Endothelial cell of umbilical vein (primary cell): Measurements from ENCODE around the gene SCAF1. TPM values are rescaled to one million over a fixed set of nuclear protein-coding genes. Genes with fewer than 3 reads are reported as not detected.

Experiments
- BruUV-seq: library from RNA; stranded (reverse); fragments of 400-500 nt; replicated peaks from 2 replicates; lab custom pipeline; 2021; lab: Mats Ljungman, UMichigan
- CTCF ChIA-PET: fragments of 300-600, 350-600 bp; sonication (Branson Sonifier 250); formaldehyde crosslinking; loops from one replicate; lab custom pipeline; 2021; ENCODE audit warnings: antibody characterized with exemption, inconsistent platforms; lab: Charles Lee
- POLR2A ChIA-PET: fragments of 300-600, 350-600 bp; sonication (Branson Sonifier 250); formaldehyde crosslinking; loops from one replicate; lab custom pipeline; 2021; ENCODE audit warnings: antibody characterized with exemption, inconsistent platforms; lab: Charles Lee
- DNase-seq: peaks from one replicate; pipeline ENCODE4 v3.0.0-alpha.2; 2011; ENCODE audit warnings: low read depth, low spot score
- FAIRE-seq: peaks from 2 replicates; lab custom pipeline; 2011; peaks lifted over from hg19 to GRCh38; lab: Jason Lieb, UNC
- H2AFZ ChIP-seq: 2 replicates; pipeline ENCODE4 v1.6.0; 2012; ENCODE audit warnings: low read depth, low read length, control low read depth, inconsistent platforms
- H3K27ac ChIP-seq: 2 replicates; pipeline ENCODE4 v1.5.1; 2011; ENCODE audit warnings: low read depth, mild to moderate bottlenecking, control low read depth, low read length, moderate library complexity; ENCODE audit not compliant: insufficient read depth
- H3K27me3 ChIP-seq, 2 experiments: 2 replicates each; pipeline versions ENCODE4 v1.6.0 to v1.6.1; 2011; ENCODE audit warnings: low read length in 2 of 2, mixed read lengths in 1 of 2; ENCODE audit not compliant: control insufficient read depth in 2 of 2, insufficient read depth in 2 of 2
- H3K36me3 ChIP-seq, 2 experiments: 2 replicates in 1 of 2; 3 replicates in 1 of 2; pipeline ENCODE4 v1.5.1; 2011; ENCODE audit warnings: low read length in 2 of 2, mild to moderate bottlenecking in 1 of 2, moderate library complexity in 1 of 2; ENCODE audit not compliant: control insufficient read depth in 2 of 2, insufficient read depth in 2 of 2; ENCODE audit errors: extremely low read depth in 1 of 2
- H3K4me1 ChIP-seq: 3 replicates; pipeline ENCODE4 v1.5.1; 2011; ENCODE audit warnings: mild to moderate bottlenecking, low read length; ENCODE audit not compliant: control insufficient read depth, insufficient read depth; ENCODE audit errors: extremely low read depth
- H3K4me2 ChIP-seq: 2 replicates; pipeline ENCODE4 v1.6.1; 2011; ENCODE audit warnings: low read length, control low read depth, mixed read lengths; ENCODE audit not compliant: insufficient read depth
- H3K4me3 ChIP-seq, 3 experiments: fragments of 200-600 bp in 1 of 3; sonication (generic), shearing (Covaris generic) in 1 of 3; replicated peaks in 1 of 3; 2 replicates each; pipeline ENCODE4 v1.5.1; 2011 to 2016; ENCODE audit warnings: control low read depth in 3 of 3, low read length in 3 of 3, mild to moderate bottlenecking in 2 of 3, inconsistent platforms in 1 of 3, low read depth in 1 of 3, moderate library complexity in 1 of 3; ENCODE audit not compliant: insufficient read depth in 1 of 3
- H3K79me2 ChIP-seq: 2 replicates; pipeline ENCODE4 v1.6.0; 2012; ENCODE audit warnings: low read length, inconsistent platforms; ENCODE audit not compliant: control insufficient read depth, insufficient read depth
- H3K9ac ChIP-seq: replicated peaks from 2 replicates; pipeline ENCODE3; 2011; ENCODE audit warnings: low read length, control low read depth; ENCODE audit not compliant: insufficient read depth; ENCODE audit errors: extremely low read depth
- H3K9me1 ChIP-seq: replicated peaks from 3 replicates; pipeline ENCODE4 v1.6.0; 2011; ENCODE audit warnings: mild to moderate bottlenecking, low read length; ENCODE audit not compliant: control insufficient read depth, insufficient read depth; ENCODE audit errors: extremely low read depth
- H3K9me3 ChIP-seq: replicated peaks from 2 replicates; pipeline ENCODE4 v1.5.1; 2012; ENCODE audit warnings: low read length, inconsistent platforms; ENCODE audit not compliant: control insufficient read depth, insufficient read depth
- H4K20me1 ChIP-seq: replicated peaks from 2 replicates; pipeline ENCODE3; 2011; ENCODE audit warnings: mild to moderate bottlenecking, low read length; ENCODE audit not compliant: control insufficient read depth, insufficient read depth; ENCODE audit errors: extremely low read depth
- CTCF ChIP-seq, 2 donors: IDR thresholded peaks; 1 replicate in 1 of 2; 2 replicates in 1 of 2; pipeline ENCODE4 v1.5.1; 2011; ENCODE audit warnings: low read length in 2 of 2, mild to moderate bottlenecking in 2 of 2, moderate library complexity in 2 of 2, control low read depth in 1 of 2, inconsistent platforms in 1 of 2, low read depth in 1 of 2; ENCODE audit not compliant: insufficient read depth in 1 of 2; ENCODE audit errors: extremely low read depth in 1 of 2
- EZH2 ChIP-seq: IDR thresholded peaks from 2 replicates; pipeline ENCODE4 v1.6.1; 2012; ENCODE audit warnings: borderline replicate concordance, low read depth, mild to moderate bottlenecking, moderate library complexity, low read length, inconsistent platforms; ENCODE audit not compliant: severe bottlenecking
- FOS ChIP-seq: IDR thresholded peaks from 2 replicates; pipeline ENCODE4 v1.6.1; 2011; ENCODE audit warnings: mild to moderate bottlenecking, low read length, moderate library complexity, borderline replicate concordance; ENCODE audit not compliant: insufficient read depth
- GATA2 ChIP-seq: IDR thresholded peaks from 2 replicates; pipeline ENCODE4 v1.7.0; 2011; ENCODE audit warnings: low read depth, mild to moderate bottlenecking, moderate library complexity, mixed read lengths, low read length; ENCODE audit not compliant: insufficient read length, insufficient read depth
- JUN ChIP-seq: IDR thresholded peaks from 2 replicates; pipeline ENCODE4 v1.6.1; 2011; ENCODE audit warnings: borderline replicate concordance, low read depth; ENCODE audit not compliant: insufficient read length, insufficient read depth
- MYC ChIP-seq: IDR thresholded peaks from one replicate; pipeline ENCODE4 v1.6.1; 2011; ENCODE audit warnings: mild to moderate bottlenecking, low read depth, low read length
- POLR2A ChIP-seq: IDR thresholded peaks from 2 replicates; pipeline ENCODE4 v1.6.1; 2012; ENCODE audit warnings: low read depth, mild to moderate bottlenecking, control low read depth, low read length
- POLR2AphosphoS5 ChIP-seq: IDR thresholded peaks from 2 replicates; pipeline ENCODE4 v1.6.1; 2012; ENCODE audit warnings: low read depth, mild to moderate bottlenecking, control low read depth, low read length, moderate library complexity; ENCODE audit not compliant: insufficient read depth
- dilution Hi-C: fragments of 300-500 bp; cut with MboI; formaldehyde crosslinking; loops from one replicate; pipeline ENCODE4 v1.15.0; 2019; ENCODE audit warnings: low sequenced_read_pairs; ENCODE audit not compliant: extremely low pct_ligation_motif_present
- intact Hi-C: fragments of 100-400 bp; cut with micrococcal nuclease; formaldehyde crosslinking; loops from one replicate; pipeline ENCODE4 v1.10.0; 2022
- polyA plus RNA-seq, 4 experiments: library from polyadenylated mRNA; depleted of rRNA in 3 of 4; stranded (reverse) in 3 of 4; unstranded in 1 of 4; fragments of >200 nt; gene quantifications; 2 replicates each; pipeline versions ENCODE4 v1.2.1 to v1.2.3, GENCODE V29; 2011 to 2012; ENCODE audit warnings: missing spikeins in 1 of 4
- total RNA-seq: library from RNA; stranded (reverse); gene quantifications from 2 replicates; pipeline ENCODE4 v1.2.3, GENCODE V29; 2021
- TF ChIP-seq, protein P1 (sequence below): IDR thresholded peaks from 2 replicates; pipeline ENCODE4 v1.6.1; 2011; ENCODE audit not compliant: insufficient read depth, insufficient read length

The SCAF1 gene
- total and polyA plus RNA-seq, 2 donors (not counting 3 experiments of a cell fraction or from before 2014, with no cell fraction given): 13.3 to 75.8 TPM

DNA sequence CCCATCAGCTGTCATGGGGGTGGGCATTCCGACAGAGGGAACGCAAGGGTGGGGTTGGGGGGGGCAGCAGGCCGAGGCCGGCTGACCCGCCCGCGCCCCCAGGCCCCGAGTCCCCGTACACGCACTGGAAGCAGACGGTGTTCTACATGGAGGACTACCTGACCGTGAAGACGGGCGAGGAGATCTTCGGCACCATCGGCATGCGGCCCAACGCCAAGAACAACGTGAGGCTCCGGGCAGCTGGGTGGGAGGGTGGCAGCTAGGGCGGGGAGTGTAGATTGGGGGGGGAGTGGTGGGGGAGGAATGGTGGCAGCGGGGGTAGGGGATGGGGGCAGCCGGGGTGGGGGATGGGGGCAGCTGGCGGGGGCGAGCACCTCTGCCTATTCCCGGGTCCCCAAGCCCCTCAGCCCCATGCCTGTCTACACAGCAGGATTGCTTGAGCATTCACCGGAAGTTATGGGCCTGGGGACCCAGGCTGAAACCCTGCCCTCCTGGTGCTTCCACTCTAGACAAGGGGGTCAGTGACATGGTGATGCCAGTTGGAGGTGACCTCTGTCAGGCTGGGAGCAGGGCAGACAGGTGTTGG lies 44.6 kb downstream of the SCAF1 start:
- Histone ChIP-seq H3K9me3 (no peaks in the 10 kb centered on the region), H3K4me2 (no peak overlapping the region), H3K4me3 (no peak overlapping the region), H4K20me1 (no peaks in the 10 kb centered on the region), H3K79me2 (peaks cover 7% of the 10 kb centered on the region), H2AFZ (no peak overlapping the region), H3K27ac (no peak overlapping the region), H3K36me3 (peaks cover 8 to 34% of the 10 kb centered on the region in 2 experiments), H3K4me1 (peaks cover 39% of the 10 kb centered on the region), H3K9ac (no peak overlapping the region), H3K9me1 (no peaks in the 10 kb centered on the region), H3K27me3 (no peaks in the 10 kb centered on the region)
- no TSS peak for BruUV-seq
- DNase-seq (no peak), FAIRE-seq (no peak)
- ChIA-PET CTCF (no interaction called here), POLR2A (no interaction called here)
- intact Hi-C loops (loop anchor here (5.0 kb wide), 1 partner anchor 121 kb away; no protein-coding TSS in a partner anchor), dilution Hi-C loops (no loop called here)
- TF ChIP-seq JUN: no peak
- TF ChIP-seq GATA2: no peak
- no peak for TF ChIP-seq POLR2A
- no peak for TF ChIP-seq FOS
- TF ChIP-seq POLR2AphosphoS5: no peak
- TF ChIP-seq, protein P1, sequence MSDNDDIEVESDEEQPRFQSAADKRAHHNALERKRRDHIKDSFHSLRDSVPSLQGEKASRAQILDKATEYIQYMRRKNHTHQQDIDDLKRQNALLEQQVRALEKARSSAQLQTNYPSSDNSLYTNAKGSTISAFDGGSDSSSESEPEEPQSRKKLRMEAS: no peak
- TF ChIP-seq CTCF (IDR thresholded peaks at IDR 0.05; ENCODE audit: extremely low read depth in 1 of 2, insufficient read depth in 1 of 2, low read depth in 1 of 2, low read length in 2 of 2): no peak
- TF ChIP-seq MYC: no peak
- TF ChIP-seq EZH2: no peak
